Measurements from ENCODE around the gene TAPT1. TPM values are rescaled to one million over a fixed set of nuclear protein-coding genes. Genes with fewer than 3 reads are reported as not detected.

TAPT1 gene
- total and polyA plus RNA-seq, 2 donors (not counting 3 experiments of a cell fraction or from before 2014, with no cell fraction given) = 6.9 to 17.5 TPM

GRCh38 chr4:16250661-16251365 lies 24.5 kb upstream of the TAPT1 start:
- dilution Hi-C loops (cut with MboI; ENCODE audit: extremely low pct_ligation_motif_present, low sequenced_read_pairs) = no loop called here
- H3K4me2 ChIP-seq (ENCODE audit: insufficient read depth, low read length) = no peak overlapping the region
- H3K27me3 ChIP-seq (ENCODE audit: control insufficient read depth in 2 of 2, insufficient read depth in 2 of 2, low read length in 2 of 2) = no peaks in the 10 kb centered on the region
- POLR2A ChIA-PET = no interaction called here
- no peak overlapping the region for H2AFZ ChIP-seq (ENCODE audit: low read depth, low read length)
- H3K9ac ChIP-seq (replicated peaks; ENCODE audit: extremely low read depth, insufficient read depth, low read length) = no peak overlapping the region
- no peaks in the 10 kb centered on the region for H3K9me3 ChIP-seq (replicated peaks; ENCODE audit: control insufficient read depth, insufficient read depth, low read length)
- no peak overlapping the region for H3K27ac ChIP-seq (ENCODE audit: insufficient read depth, low read depth, low read length)
- no peaks in the 10 kb centered on the region for H3K9me1 ChIP-seq (replicated peaks; ENCODE audit: control insufficient read depth, extremely low read depth, insufficient read depth, low read length)
- CTCF ChIA-PET = interaction anchor here (0.9 to 2.6 kb wide), 3 partner anchors 14 to 45 kb away, joined by 3 to 13 read pairs (median 7); no protein-coding TSS in a partner anchor
- intact Hi-C loops (cut with micrococcal nuclease) = no loop called here
- H4K20me1 ChIP-seq (replicated peaks; ENCODE audit: control insufficient read depth, extremely low read depth, insufficient read depth, low read length) = no peaks in the 10 kb centered on the region
- DNase-seq (ENCODE audit: low read depth, low spot score) (no peak), FAIRE-seq (no peak)
- BruUV-seq (replicated peaks) = no TSS peak
- no peak overlapping the region for H3K4me3 ChIP-seq (replicated peaks in 1 of 3; ENCODE audit: insufficient read depth in 1 of 3, low read depth in 1 of 3, low read length in 3 of 3)
- H3K36me3 ChIP-seq (ENCODE audit: control insufficient read depth in 2 of 2, extremely low read depth in 1 of 2, insufficient read depth in 2 of 2, low read length in 2 of 2) = no peaks in the 10 kb centered on the region
- H3K79me2 ChIP-seq (ENCODE audit: control insufficient read depth, insufficient read depth, low read length) = no peaks in the 10 kb centered on the region
- no peak for TF ChIP-seq FOS (IDR thresholded peaks at IDR 0.05; ENCODE audit: borderline replicate concordance, insufficient read depth, low read length)
- TF ChIP-seq EZH2 (IDR thresholded peaks at IDR 0.05; ENCODE audit: borderline replicate concordance, low read depth, low read length, severe bottlenecking) = no peak
- TF ChIP-seq CTCF (IDR thresholded peaks at IDR 0.05; ENCODE audit: extremely low read depth in 1 of 2, insufficient read depth in 1 of 2, low read depth in 1 of 2, low read length in 2 of 2) = no peak
- H3K4me1 ChIP-seq (ENCODE audit: control insufficient read depth, extremely low read depth, insufficient read depth, low read length) = no peaks in the 10 kb centered on the region

- CTCF ChIA-PET = interaction anchor here (1.2 to 1.7 kb wide), 2 partner anchors 13 to 43 kb away, joined by 3 to 4 read pairs; no protein-coding TSS in a partner anchor
- H3K4me1 ChIP-seq (ENCODE audit: control insufficient read depth, extremely low read depth, insufficient read depth, low read length) = no peaks in the 10 kb centered on the region
- dilution Hi-C loops (cut with MboI; ENCODE audit: extremely low pct_ligation_motif_present, low sequenced_read_pairs) = no loop called here
- no peaks in the 10 kb centered on the region for H3K9me1 ChIP-seq (replicated peaks; ENCODE audit: control insufficient read depth, extremely low read depth, insufficient read depth, low read length)
- H2AFZ ChIP-seq (ENCODE audit: low read depth, low read length) = no peak overlapping the region
- H3K27ac ChIP-seq (ENCODE audit: insufficient read depth, low read depth, low read length) = no peak overlapping the region
- no peak for FAIRE-seq
- no peaks in the 10 kb centered on the region for H3K79me2 ChIP-seq (ENCODE audit: control insufficient read depth, insufficient read depth, low read length)
- TF ChIP-seq CTCF (IDR thresholded peaks at IDR 0.05; ENCODE audit: extremely low read depth in 1 of 2, insufficient read depth in 1 of 2, low read depth in 1 of 2, low read length in 2 of 2) = no peak
- no peak for TF ChIP-seq EZH2 (IDR thresholded peaks at IDR 0.05; ENCODE audit: borderline replicate concordance, low read depth, low read length, severe bottlenecking)
- no peak for TF ChIP-seq MAX (IDR thresholded peaks at IDR 0.05; ENCODE audit: insufficient read depth, insufficient read length)
- TF ChIP-seq JUN (IDR thresholded peaks at IDR 0.05; ENCODE audit: borderline replicate concordance, insufficient read depth, insufficient read length, low read depth) = no peak
- no peak for TF ChIP-seq MYC (IDR thresholded peaks at IDR 0.05; ENCODE audit: low read depth, low read length)
- no peak for TF ChIP-seq POLR2A (IDR thresholded peaks at IDR 0.05; ENCODE audit: low read depth, low read length)
- no peak for TF ChIP-seq GATA2 (IDR thresholded peaks at IDR 0.05; ENCODE audit: insufficient read depth, insufficient read length, low read depth, low read length)
- TF ChIP-seq POLR2AphosphoS5 (IDR thresholded peaks at IDR 0.05; ENCODE audit: insufficient read depth, low read depth, low read length) = no peak
- no peak for TF ChIP-seq FOS (IDR thresholded peaks at IDR 0.05; ENCODE audit: borderline replicate concordance, insufficient read depth, low read length)
- no peak overlapping the region for H3K4me3 ChIP-seq (replicated peaks in 1 of 3; ENCODE audit: insufficient read depth in 1 of 3, low read depth in 1 of 3, low read length in 3 of 3)
- no TSS peak for BruUV-seq (replicated peaks)
- no peaks in the 10 kb centered on the region for H3K9me3 ChIP-seq (replicated peaks; ENCODE audit: control insufficient read depth, insufficient read depth, low read length)
- no peaks in the 10 kb centered on the region for H3K27me3 ChIP-seq (ENCODE audit: control insufficient read depth in 2 of 2, insufficient read depth in 2 of 2, low read length in 2 of 2)
- no peaks in the 10 kb centered on the region for H3K36me3 ChIP-seq (ENCODE audit: control insufficient read depth in 2 of 2, extremely low read depth in 1 of 2, insufficient read depth in 2 of 2, low read length in 2 of 2)
- no peak overlapping the region for H3K9ac ChIP-seq (replicated peaks; ENCODE audit: extremely low read depth, insufficient read depth, low read length)
- H4K20me1 ChIP-seq (replicated peaks; ENCODE audit: control insufficient read depth, extremely low read depth, insufficient read depth, low read length) = no peaks in the 10 kb centered on the region
- DNase-seq (ENCODE audit: low read depth, low spot score) = no peak
- intact Hi-C loops (cut with micrococcal nuclease) = no loop called here
- H3K4me2 ChIP-seq (ENCODE audit: insufficient read depth, low read length) = no peak overlapping the region
- POLR2A ChIA-PET = no interaction called here
Observed at GRCh38 chr4:16248605-16249004, 22.3 kb upstream of the TAPT1 start.
